Sigmoid colon (tissue), 7 donors: ENCODE data around the gene LTN1. TPM values are rescaled to one million over a fixed set of nuclear protein-coding genes. Genes with fewer than 3 reads are reported as not detected.

Source experiments
- DNase-seq: peaks from one replicate; pipeline ENCODE4 v3.0.0-alpha.2; 2019
- H3K27ac ChIP-seq, 4 donors: fragments of 200-600 bp; sonication (generic); one replicate each; pipeline ENCODE4 v1.5.1; 2016 to 2019; ENCODE audit warnings: mild to moderate bottlenecking in 1 of 4
- H3K27me3 ChIP-seq, 3 donors: fragments of 200-600 bp; sonication (generic); one replicate each; pipeline ENCODE4 v1.5.1; 2019; ENCODE audit warnings: mild to moderate bottlenecking in 1 of 3
- H3K36me3 ChIP-seq, 4 donors: fragments of 200-600 bp; sonication (generic); one replicate each; pipeline ENCODE4 v1.5.1; 2016 to 2019
- H3K4me1 ChIP-seq, 4 donors: fragments of 200-600 bp; sonication (generic); one replicate each; pipeline ENCODE4 v1.5.1; 2017 to 2019
- H3K4me3 ChIP-seq, 4 donors: fragments of 200-600 bp; sonication (generic); one replicate each; pipeline ENCODE4 v1.5.1; 2017 to 2019; ENCODE audit warnings: mild to moderate bottlenecking in 2 of 4, moderate library complexity in 1 of 4
- H3K9me3 ChIP-seq, 4 donors: fragments of 200-600 bp in 3 of 4; sonication (generic) in 3 of 4; one replicate each; pipeline versions ENCODE4 v1.5.1 to v1.6.1; 2013 to 2019
- CTCF ChIP-seq, 4 experiments: fragments of 450-650 bp in 3 of 4; fragments of 200-600 bp in 1 of 4; IDR thresholded peaks; one replicate each; pipeline ENCODE4 v1.5.1; 2016 to 2019; ENCODE audit warnings: antibody characterized with exemption in 4 of 4, mild to moderate bottlenecking in 3 of 4, moderate library complexity in 2 of 4
- EP300 ChIP-seq, 4 donors: sonication (generic); formaldehyde crosslinking; IDR thresholded peaks; one replicate each; pipeline ENCODE4 v1.6.1; 2017; ENCODE audit warnings: antibody characterized with exemption in 4 of 4
- POLR2A ChIP-seq, 2 donors: fragments of 450-650 bp; IDR thresholded peaks; one replicate each; pipeline ENCODE4 v1.6.1; 2016; ENCODE audit warnings: antibody characterized with exemption in 2 of 2, mild to moderate bottlenecking in 2 of 2, moderate library complexity in 2 of 2
- POLR2AphosphoS5 ChIP-seq, 4 donors: sonication (generic); formaldehyde crosslinking; IDR thresholded peaks; one replicate each; pipeline ENCODE4 v1.6.1; 2017; ENCODE audit warnings: antibody characterized with exemption in 4 of 4
- WGBS, 2 donors: extraction: QIAGEN DNeasy Blood & Tissue Kit; methylation state at CpG; one replicate each; pipeline ENCODE4 v1.1.7; 2013; 5-methylcytosine and 5-hydroxymethylcytosine counted together
- intact Hi-C: fragments of 100-400 bp; cut with DNase I; formaldehyde crosslinking; loops from one replicate; pipeline ENCODE4 v1.15.1; 2023
- polyA plus RNA-seq, 3 donors: library from polyadenylated mRNA; stranded (reverse); fragments of 200-250 nt; gene quantifications; one replicate each; pipeline ENCODE4 v1.2.3, GENCODE V29; 2013
- total RNA-seq, 4 donors: library from RNA; depleted of rRNA; stranded (reverse); fragments of >200 nt; gene quantifications; one replicate each; pipeline ENCODE4 v1.1.0, GENCODE V29; 2016
- donor health status: healthy with polysubstance abuse.
- donor health status: Bipolar disorder and iron deficiency.
- donor health status: healthy.

Gene LTN1
- total and polyA plus RNA-seq, 7 donors, result 3.5 to 31.0 (median 19.4) TPM

DNA sequence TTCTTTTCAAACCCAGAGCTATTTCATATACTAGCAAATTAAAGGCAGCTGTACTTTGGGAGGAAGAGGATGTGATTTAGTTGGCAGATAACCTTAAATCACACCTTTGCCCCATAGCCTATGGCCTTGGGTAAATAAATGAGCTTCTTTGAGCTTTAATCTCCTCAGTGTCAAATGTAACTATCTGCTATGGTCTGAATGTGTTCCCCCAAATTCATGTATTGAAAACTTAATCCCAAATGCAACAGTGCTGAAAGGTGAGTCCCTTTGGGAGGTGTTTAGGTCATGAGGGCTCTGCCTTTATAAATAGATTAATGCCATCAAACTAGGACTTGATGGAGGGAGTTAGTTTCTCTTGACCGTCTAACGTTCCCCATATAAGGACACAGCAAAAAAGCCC lies 85.8 kb downstream of the LTN1 start:
- Histone ChIP-seq H3K36me3 (no peaks in the 10 kb centered on the region), H3K27me3 (no peaks in the 10 kb centered on the region), H3K4me1 (no peaks in the 10 kb centered on the region), H3K9me3 (peaks cover 0 to 4% (median 0%) of the 10 kb centered on the region in 4 donors), H3K27ac (no peak overlapping the region), H3K4me3 (no peak overlapping the region)
- no peak for TF ChIP-seq EP300 (IDR thresholded peaks at IDR 0.05)
- TF ChIP-seq POLR2AphosphoS5 (IDR thresholded peaks at IDR 0.05), result no peak
- no peak for TF ChIP-seq CTCF (IDR thresholded peaks at IDR 0.05)
- no peak for TF ChIP-seq POLR2A (IDR thresholded peaks at IDR 0.05)
- 90 to 91% methylated on average over 2 of the region's 2 CpGs for WGBS, 2 donors
- DNase-seq, result no peak
- intact Hi-C loops, result no loop called here

DNA sequence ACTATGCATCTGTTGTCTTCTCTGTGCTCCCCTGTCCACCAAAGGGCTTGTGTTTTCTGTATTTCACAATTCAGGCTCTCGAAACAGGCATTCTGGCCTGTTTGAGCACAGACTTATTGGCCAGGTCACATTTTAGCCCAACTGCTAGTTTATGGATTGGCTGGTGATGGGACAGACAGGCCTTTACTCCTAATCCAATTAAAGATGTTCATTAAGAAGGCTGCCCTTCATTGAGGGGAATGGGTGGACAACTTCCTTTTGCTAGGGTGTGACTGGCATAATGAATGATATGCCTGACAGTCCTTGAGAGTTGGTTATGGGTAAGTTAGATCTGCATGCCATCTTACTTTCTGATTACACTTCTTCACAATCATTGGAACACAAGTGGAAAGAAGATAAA lies 86.4 kb downstream of the LTN1 start:
- Histone ChIP-seq H3K4me1 (no peaks in the 10 kb centered on the region), H3K9me3 (peaks cover 0 to 4% (median 0%) of the 10 kb centered on the region in 4 donors), H3K36me3 (no peaks in the 10 kb centered on the region), H3K27ac (no peak overlapping the region), H3K4me3 (no peak overlapping the region), H3K27me3 (no peaks in the 10 kb centered on the region)
- intact Hi-C loops, result no loop called here
- TF ChIP-seq POLR2AphosphoS5 (IDR thresholded peaks at IDR 0.05), result no peak
- no peak for DNase-seq
- 92 to 93% methylated on average over 1 of the region's 1 CpG for WGBS, 2 donors

GRCh38 chr21:28904961-28905435 lies 87.7 kb downstream of the LTN1 start:
- Histone ChIP-seq H3K27ac (no peak overlapping the region), H3K36me3 (no peaks in the 10 kb centered on the region), H3K9me3 (peaks cover 0 to 4% (median 0%) of the 10 kb centered on the region in 4 donors), H3K4me3 (no peak overlapping the region), H3K27me3 (no peaks in the 10 kb centered on the region), H3K4me1 (no peaks in the 10 kb centered on the region)
- no peak for DNase-seq
- 13 to 48% methylated on average over 1 of the region's 1 CpG for WGBS, 2 donors
- intact Hi-C loops, result no loop called here
- TF ChIP-seq CTCF (IDR thresholded peaks at IDR 0.05), result no peak
- TF ChIP-seq POLR2A (IDR thresholded peaks at IDR 0.05), result no peak
- TF ChIP-seq EP300 (IDR thresholded peaks at IDR 0.05), result no peak
- no peak for TF ChIP-seq POLR2AphosphoS5 (IDR thresholded peaks at IDR 0.05)

DNA sequence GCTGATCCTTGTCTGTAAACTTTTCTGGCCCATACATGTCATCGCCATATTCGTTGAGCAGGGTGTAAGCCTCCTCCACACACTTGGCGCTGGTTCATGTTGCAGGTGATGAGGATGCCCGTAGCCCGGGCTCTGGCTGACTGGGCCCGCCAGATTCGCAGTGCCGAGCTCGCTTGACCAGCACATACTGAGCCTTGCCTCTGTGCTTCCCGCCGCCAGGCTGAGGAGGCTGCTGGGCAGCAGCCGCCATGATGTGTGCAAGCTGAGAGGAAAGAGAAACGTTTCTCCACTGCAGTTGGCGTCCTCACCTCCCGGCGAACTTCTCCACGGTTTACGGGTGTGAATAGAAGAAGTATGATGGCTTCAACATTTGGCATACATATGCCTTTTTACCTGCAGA lies 89.2 kb downstream of the LTN1 start:
- intact Hi-C loops, result no loop called here
- H3K4me1 ChIP-seq, result no peaks in the 10 kb centered on the region
- H3K27ac ChIP-seq, result no peak overlapping the region
- H3K36me3 ChIP-seq, result no peaks in the 10 kb centered on the region
- no peaks in the 10 kb centered on the region for H3K27me3 ChIP-seq
- 90 to 96% methylated on average over 18 of the region's 18 CpGs for WGBS, 2 donors
- no peak overlapping the region for H3K4me3 ChIP-seq
- peaks cover 0 to 4% (median 0%) of the 10 kb centered on the region in 4 donors for H3K9me3 ChIP-seq
- TF ChIP-seq EP300 (IDR thresholded peaks at IDR 0.05), result no peak
- no peak for TF ChIP-seq POLR2A (IDR thresholded peaks at IDR 0.05)
- DNase-seq, result no peak

DNA sequence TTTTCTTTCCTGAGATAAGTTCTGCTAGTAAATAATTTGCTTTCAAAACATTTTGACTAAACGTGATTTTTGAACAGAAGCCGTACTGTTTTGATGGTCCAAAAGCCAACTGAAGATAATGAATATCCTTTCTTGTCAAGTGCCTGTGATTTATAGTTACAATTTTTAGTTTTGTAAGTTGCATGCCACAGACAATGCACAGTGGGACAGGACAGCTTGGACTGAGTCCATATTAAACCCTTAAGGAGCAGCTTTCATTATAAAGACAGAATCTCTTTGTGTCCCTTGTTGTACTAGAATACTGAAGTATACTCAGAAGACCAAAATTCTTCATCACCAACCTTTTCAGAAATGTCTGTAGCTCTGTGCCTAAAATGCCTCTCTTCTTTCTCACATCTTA lies 92.2 kb downstream of the LTN1 start:
- 78 to 85% methylated on average over 2 of the region's 2 CpGs for WGBS, 2 donors
- Histone ChIP-seq H3K4me1 (no peaks in the 10 kb centered on the region), H3K36me3 (no peaks in the 10 kb centered on the region), H3K4me3 (no peak overlapping the region), H3K9me3 (peaks cover 0 to 4% (median 2%) of the 10 kb centered on the region in 4 donors), H3K27ac (no peak overlapping the region), H3K27me3 (no peaks in the 10 kb centered on the region)
- no peak for TF ChIP-seq CTCF (IDR thresholded peaks at IDR 0.05)
- no peak for TF ChIP-seq POLR2AphosphoS5 (IDR thresholded peaks at IDR 0.05)
- no peak for TF ChIP-seq EP300 (IDR thresholded peaks at IDR 0.05)
- no peak for TF ChIP-seq POLR2A (IDR thresholded peaks at IDR 0.05)
- no peak for DNase-seq
- intact Hi-C loops, result no loop called here

- no peak for DNase-seq
- Histone ChIP-seq H3K4me3 (no peak overlapping the region), H3K36me3 (no peaks in the 10 kb centered on the region), H3K27me3 (no peaks in the 10 kb centered on the region), H3K9me3 (peaks cover 0 to 4% (median 2%) of the 10 kb centered on the region in 4 donors), H3K4me1 (no peaks in the 10 kb centered on the region), H3K27ac (peak overlapping the region in 3 of 4 donors; percentile 14 to 35 (median 28))
- TF ChIP-seq POLR2AphosphoS5 (IDR thresholded peaks at IDR 0.05) (no peak), POLR2A (IDR thresholded peaks at IDR 0.05) (no peak), CTCF (IDR thresholded peaks at IDR 0.05) (no peak), EP300 (IDR thresholded peaks at IDR 0.05) (no peak)
- intact Hi-C loops, result no loop called here
- WGBS, 2 donors, result 86 to 89% methylated on average over 5 of the region's 5 CpGs
Measured at GRCh38 chr21:28899744-28900143, 92.9 kb downstream of the LTN1 start.
